ENCODE data around the gene DPP6. TPM values are rescaled to one million over a fixed set of nuclear protein-coding genes. Genes with fewer than 3 reads are reported as not detected.

The DPP6 gene
- total RNA-seq, 1 donor from 2014 or later, result 0.39 TPM

DNA sequence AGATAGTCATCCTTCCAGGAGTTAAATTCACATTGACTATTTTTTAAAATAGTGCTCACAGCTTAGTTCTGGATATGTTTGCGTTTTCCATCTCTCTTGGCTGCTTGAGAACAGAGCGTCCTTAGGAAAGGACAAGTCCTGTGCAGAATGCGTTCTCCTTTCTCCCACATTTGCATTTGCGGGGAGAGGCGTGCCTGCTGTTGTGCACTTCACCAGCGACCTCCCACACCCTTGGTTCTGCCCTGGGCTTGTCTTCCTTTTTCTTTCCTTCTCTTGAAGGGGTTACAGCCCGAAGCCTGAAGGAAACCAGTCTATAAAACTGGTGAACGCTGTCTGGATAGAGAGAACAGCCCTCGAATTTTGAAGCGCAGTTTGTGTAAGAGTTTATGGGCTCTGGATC, 367.1 kb downstream of the DPP6 start:
- H3K36me3 ChIP-seq, result no peaks in the 10 kb centered on the region
- H3K9ac ChIP-seq, result no peak overlapping the region
- Mint-ChIP-seq H3K27me3 (ENCODE audit: insufficient read depth, low read depth) (no peaks in the 10 kb centered on the region), H3K36me3 (no peaks in the 10 kb centered on the region), H3K4me1 (peaks cover 8% of the 10 kb centered on the region), H3K9me3 (peaks cover 3% of the 10 kb centered on the region), H3K4me3 (no peak overlapping the region), H3K27ac (no peak overlapping the region)
- H4K20me1 ChIP-seq (ENCODE audit: low read depth), result no peaks in the 10 kb centered on the region
- no peak overlapping the region for H3K4me3 ChIP-seq
- H2AFZ ChIP-seq (replicated peaks), result no peak overlapping the region
- H3K4me1 ChIP-seq, result no peaks in the 10 kb centered on the region
- no peak for TF ChIP-seq EZH2phosphoT487 (IDR thresholded peaks at IDR 0.05)
- no peak for TF ChIP-seq EZH2 (IDR thresholded peaks at IDR 0.05)
- no peak for DNase-seq (ENCODE audit: low spot score)
- H3K4me2 ChIP-seq, result no peak overlapping the region
- H3K27me3 ChIP-seq, result no peaks in the 10 kb centered on the region
- no peak overlapping the region for H3K27ac ChIP-seq
- no peaks in the 10 kb centered on the region for H3K9me3 ChIP-seq (ENCODE audit: low read depth)
- H3F3A ChIP-seq (ENCODE audit: low read depth), result no peaks in the 10 kb centered on the region
- no peaks in the 10 kb centered on the region for H3K79me2 ChIP-seq (ENCODE audit: low read depth)

DNA sequence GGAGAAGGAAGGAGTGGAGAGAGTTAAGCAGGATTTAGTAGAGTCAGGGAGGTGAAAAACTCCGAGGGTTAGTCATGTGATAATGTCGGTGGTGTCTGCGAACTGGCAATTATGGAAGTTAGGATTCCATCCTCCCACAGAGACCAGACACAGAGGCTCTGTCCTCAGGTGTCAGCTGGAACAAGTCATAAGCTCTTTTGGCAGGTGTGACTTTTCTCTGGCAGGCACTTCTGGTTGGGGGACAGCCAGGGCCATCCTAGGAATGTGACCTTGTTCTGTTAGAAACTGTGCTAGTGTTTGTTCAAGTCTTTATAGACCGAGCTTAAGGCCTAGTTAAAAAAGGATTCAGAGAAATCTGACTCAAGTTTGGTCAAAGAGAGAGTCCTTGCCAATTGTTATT, 371.0 kb downstream of the DPP6 start:
- peaks cover 15% of the 10 kb centered on the region for H3K4me1 ChIP-seq
- H3K36me3 ChIP-seq, result no peaks in the 10 kb centered on the region
- H3K27me3 ChIP-seq, result no peaks in the 10 kb centered on the region
- Mint-ChIP-seq H3K4me1 (peaks cover 17% of the 10 kb centered on the region), H3K9me3 (peaks cover 3% of the 10 kb centered on the region), H3K36me3 (no peaks in the 10 kb centered on the region), H3K27ac (no peak overlapping the region), H3K4me3 (no peak overlapping the region), H3K27me3 (ENCODE audit: insufficient read depth, low read depth) (no peaks in the 10 kb centered on the region)
- no peak overlapping the region for H3K9ac ChIP-seq
- H3K4me2 ChIP-seq, result no peak overlapping the region
- no peaks in the 10 kb centered on the region for H3F3A ChIP-seq (ENCODE audit: low read depth)
- no peaks in the 10 kb centered on the region for H3K9me3 ChIP-seq (ENCODE audit: low read depth)
- H3K4me3 ChIP-seq, result no peak overlapping the region
- H4K20me1 ChIP-seq (ENCODE audit: low read depth), result no peaks in the 10 kb centered on the region
- no peaks in the 10 kb centered on the region for H3K79me2 ChIP-seq (ENCODE audit: low read depth)
- TF ChIP-seq EZH2 (IDR thresholded peaks at IDR 0.05), result no peak
- no peak overlapping the region for H3K27ac ChIP-seq
- no peak for DNase-seq (ENCODE audit: low spot score)
- H2AFZ ChIP-seq (replicated peaks), result no peak overlapping the region

DNA sequence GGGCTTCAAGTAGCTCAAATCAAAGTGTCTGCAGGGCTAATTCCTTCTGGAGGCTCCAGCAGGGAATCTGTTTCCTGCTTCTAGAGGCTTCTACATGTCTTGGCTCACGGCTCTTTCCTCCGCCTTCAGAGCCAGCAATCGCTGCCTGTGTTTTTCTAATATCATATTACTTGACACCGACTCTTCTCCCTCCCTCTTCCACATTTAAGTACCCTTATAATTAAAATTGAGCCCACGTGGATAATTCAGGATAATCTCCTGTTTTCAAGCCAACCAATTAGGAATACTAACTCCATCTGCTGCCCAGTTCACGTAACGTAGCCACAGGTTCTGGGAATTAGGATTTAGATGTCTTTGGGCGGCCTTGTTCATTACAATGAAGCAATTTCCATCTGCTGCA, 372.2 kb downstream of the DPP6 start:
- Histone ChIP-seq H2AFZ (replicated peaks) (no peak overlapping the region), H3K36me3 (no peaks in the 10 kb centered on the region), H3K4me2 (no peak overlapping the region), H4K20me1 (ENCODE audit: low read depth) (no peaks in the 10 kb centered on the region), H3K9ac (no peak overlapping the region), H3K27ac (no peak overlapping the region), H3K79me2 (ENCODE audit: low read depth) (no peaks in the 10 kb centered on the region), H3K27me3 (no peaks in the 10 kb centered on the region), H3K9me3 (ENCODE audit: low read depth) (no peaks in the 10 kb centered on the region), H3K4me1 (peaks cover 15% of the 10 kb centered on the region), H3K4me3 (no peak overlapping the region), H3F3A (ENCODE audit: low read depth) (no peaks in the 10 kb centered on the region)
- H3K27ac Mint-ChIP-seq, result no peak overlapping the region
- peaks cover 17% of the 10 kb centered on the region for H3K4me1 Mint-ChIP-seq
- H3K9me3 Mint-ChIP-seq, result peaks cover 3% of the 10 kb centered on the region
- no peaks in the 10 kb centered on the region for H3K27me3 Mint-ChIP-seq (ENCODE audit: insufficient read depth, low read depth)
- TF ChIP-seq EZH2 (IDR thresholded peaks at IDR 0.05) (no peak), EZH2phosphoT487 (IDR thresholded peaks at IDR 0.05) (no peak)
- no peaks in the 10 kb centered on the region for H3K36me3 Mint-ChIP-seq
- H3K4me3 Mint-ChIP-seq, result no peak overlapping the region
- no peak for DNase-seq (ENCODE audit: low spot score)

GRCh38 chr7:154425271-154425670, 373.1 kb downstream of the DPP6 start:
- Mint-ChIP-seq H3K9me3 (peaks cover 2% of the 10 kb centered on the region), H3K36me3 (no peaks in the 10 kb centered on the region), H3K27me3 (ENCODE audit: insufficient read depth, low read depth) (no peaks in the 10 kb centered on the region), H3K4me1 (peaks cover 17% of the 10 kb centered on the region), H3K27ac (no peak overlapping the region), H3K4me3 (no peak overlapping the region)
- H3K36me3 ChIP-seq, result no peaks in the 10 kb centered on the region
- H3K9ac ChIP-seq, result no peak overlapping the region
- H2AFZ ChIP-seq (replicated peaks), result no peak overlapping the region
- H4K20me1 ChIP-seq (ENCODE audit: low read depth), result no peaks in the 10 kb centered on the region
- no peak overlapping the region for H3K27ac ChIP-seq
- no peak overlapping the region for H3K4me2 ChIP-seq
- H3F3A ChIP-seq (ENCODE audit: low read depth), result no peaks in the 10 kb centered on the region
- H3K4me3 ChIP-seq, result no peak overlapping the region
- H3K27me3 ChIP-seq, result no peaks in the 10 kb centered on the region
- no peak for TF ChIP-seq EZH2phosphoT487 (IDR thresholded peaks at IDR 0.05)
- TF ChIP-seq CTCF (IDR thresholded peaks at IDR 0.05), result no peak
- no peak for TF ChIP-seq EZH2 (IDR thresholded peaks at IDR 0.05)
- H3K79me2 ChIP-seq (ENCODE audit: low read depth), result no peaks in the 10 kb centered on the region
- H3K9me3 ChIP-seq (ENCODE audit: low read depth), result no peaks in the 10 kb centered on the region
- peak; percentile 25 for DNase-seq (ENCODE audit: low spot score)
- peaks cover 15% of the 10 kb centered on the region for H3K4me1 ChIP-seq

DNA sequence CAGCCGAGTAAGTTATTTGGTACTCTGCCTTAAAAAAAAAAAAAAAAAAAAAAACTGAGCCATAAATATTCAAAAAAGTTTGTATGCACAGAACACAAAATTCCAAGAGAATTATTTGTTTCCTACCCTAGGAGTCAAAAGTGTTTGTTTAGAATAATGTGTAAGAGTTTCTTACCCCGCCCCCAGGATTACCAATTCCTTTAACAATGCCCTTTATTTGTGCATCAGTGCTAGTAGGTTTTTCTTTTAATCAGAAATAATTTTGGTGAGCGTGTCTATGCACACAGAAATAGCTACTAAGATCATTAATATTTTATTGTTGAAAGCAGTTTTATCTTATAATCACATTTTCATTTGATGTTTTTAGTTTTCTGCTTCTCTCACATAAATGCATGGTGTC, 374.6 kb downstream of the DPP6 start:
- Histone ChIP-seq H3K9me3 (ENCODE audit: low read depth) (no peaks in the 10 kb centered on the region), H3K36me3 (no peaks in the 10 kb centered on the region), H4K20me1 (ENCODE audit: low read depth) (no peaks in the 10 kb centered on the region), H3K27me3 (no peaks in the 10 kb centered on the region), H3K9ac (no peak overlapping the region), H3K4me3 (no peak overlapping the region), H3K4me2 (peak overlapping the region; percentile 5), H3K27ac (no peak overlapping the region), H3F3A (ENCODE audit: low read depth) (no peaks in the 10 kb centered on the region), H3K79me2 (ENCODE audit: low read depth) (no peaks in the 10 kb centered on the region), H3K4me1 (peaks cover 15% of the 10 kb centered on the region), H2AFZ (replicated peaks) (no peak overlapping the region)
- H3K36me3 Mint-ChIP-seq, result no peaks in the 10 kb centered on the region
- H3K9me3 Mint-ChIP-seq, result no peaks in the 10 kb centered on the region
- no peaks in the 10 kb centered on the region for H3K27me3 Mint-ChIP-seq (ENCODE audit: insufficient read depth, low read depth)
- TF ChIP-seq EZH2phosphoT487 (IDR thresholded peaks at IDR 0.05), result no peak
- TF ChIP-seq EZH2 (IDR thresholded peaks at IDR 0.05), result no peak
- TF ChIP-seq CTCF (IDR thresholded peaks at IDR 0.05), result no peak
- H3K4me3 Mint-ChIP-seq, result no peak overlapping the region
- peaks cover 17% of the 10 kb centered on the region for H3K4me1 Mint-ChIP-seq
- no peak overlapping the region for H3K27ac Mint-ChIP-seq
- DNase-seq (ENCODE audit: low spot score), result no peak

Measured in neural progenitor cell (in vitro differentiated cells).